HFFc6 (cell line): Measurements from ENCODE around the gene HOXA3. TPM values are rescaled to one million over a fixed set of nuclear protein-coding genes. Genes with fewer than 3 reads are reported as not detected.
A peak's percentile ranks its signal among the peaks of the same experiment; 100 is the strongest.

ENCODE experiments used
- DNase-seq: peaks from one replicate; pipeline ENCODE4 v3.0.0-alpha.2; 2018
- H3K27ac Mint-ChIP-seq: 2 replicates; pipeline ENCODE4 v1.8.0; 2020; ENCODE audit warnings: mild to moderate bottlenecking, mixed read lengths
- H3K27me3 Mint-ChIP-seq: 2 replicates; pipeline ENCODE4 v1.8.0; 2021; ENCODE audit warnings: mild to moderate bottlenecking, moderate library complexity, mixed read lengths; ENCODE audit not compliant: insufficient read depth
- H3K36me3 Mint-ChIP-seq: 2 replicates; pipeline ENCODE4 v1.8.0; 2021; ENCODE audit warnings: low read depth, mixed read lengths
- H3K4me1 Mint-ChIP-seq: 2 replicates; pipeline ENCODE4 v1.8.0; 2020; ENCODE audit warnings: low read depth, mixed read lengths
- H3K4me3 Mint-ChIP-seq: 2 replicates; pipeline ENCODE4 v1.8.0; 2020; ENCODE audit warnings: mild to moderate bottlenecking, moderate library complexity, mixed read lengths
- H3K9me3 Mint-ChIP-seq: 2 replicates; pipeline ENCODE4 v1.8.0; 2020; ENCODE audit warnings: mild to moderate bottlenecking, mixed read lengths
- CTCF ChIP-seq: fragments of 200-600 bp; sonication (generic); IDR thresholded peaks from 2 replicates; pipeline ENCODE4 v1.5.0; 2021; ENCODE audit warnings: antibody characterized with exemption, mild to moderate bottlenecking
- total RNA-seq, 6 experiments: library from RNA; stranded (reverse); fragmentation: NEBNext Ultra II Directional; extraction: Animal tissue kit (Norgen Biotek cat#: 25700); gene quantifications; 2 replicates in 1 of 6; 3 replicates in 5 of 6; pipeline ENCODE4 v1.2.3, GENCODE V29; 2021

The HOXA3 gene
- total RNA-seq, 6 experiments from 2014 or later = 0.33 to 1.9 (median 1.1) TPM

- no peak overlapping the region for H3K4me3 Mint-ChIP-seq
- DNase-seq = no peak
- no peak for TF ChIP-seq CTCF
- H3K9me3 Mint-ChIP-seq = no peaks in the 10 kb centered on the region
- peaks cover 34% of the 10 kb centered on the region for H3K4me1 Mint-ChIP-seq
- H3K27ac Mint-ChIP-seq = no peak overlapping the region
- H3K36me3 Mint-ChIP-seq = peaks cover 13% of the 10 kb centered on the region
- peaks cover 23% of the 10 kb centered on the region for H3K27me3 Mint-ChIP-seq
These were observed 43.8 kb downstream of the HOXA3 start for GRCh38 chr7:27108390-27109127.

- H3K4me1 Mint-ChIP-seq = peaks cover 42% of the 10 kb centered on the region
- H3K27me3 Mint-ChIP-seq = peaks cover 31% of the 10 kb centered on the region
- H3K9me3 Mint-ChIP-seq = no peaks in the 10 kb centered on the region
- H3K36me3 Mint-ChIP-seq = peaks cover 14% of the 10 kb centered on the region
- no peak for TF ChIP-seq CTCF
- no peak overlapping the region for H3K4me3 Mint-ChIP-seq
- no peak for DNase-seq
- no peak overlapping the region for H3K27ac Mint-ChIP-seq
These were observed 44.7 kb downstream of the HOXA3 start for GRCh38 chr7:27107391-27108381.

GRCh38 chr7:27106901-27107240, 45.5 kb downstream of the HOXA3 start:
- H3K36me3 Mint-ChIP-seq = peaks cover 14% of the 10 kb centered on the region
- DNase-seq = no peak
- peak overlapping the region; percentile 24; the same call in 1 of the 2 replicates for H3K4me3 Mint-ChIP-seq
- no peaks in the 10 kb centered on the region for H3K9me3 Mint-ChIP-seq
- H3K27me3 Mint-ChIP-seq = peaks cover 37% of the 10 kb centered on the region
- TF ChIP-seq CTCF = no peak
- H3K27ac Mint-ChIP-seq = no peak overlapping the region
- H3K4me1 Mint-ChIP-seq = peaks cover 43% of the 10 kb centered on the region

- Mint-ChIP-seq H3K4me1 (peaks cover 38% of the 10 kb centered on the region), H3K9me3 (no peaks in the 10 kb centered on the region), H3K27me3 (peaks cover 42% of the 10 kb centered on the region), H3K4me3 (peak overlapping the region; percentile 43; the same call in 1 of the 2 replicates), H3K27ac (no peak overlapping the region), H3K36me3 (peaks cover 19% of the 10 kb centered on the region)
- DNase-seq = no peak
- TF ChIP-seq CTCF = no peak
These were observed 46.0 kb downstream of the HOXA3 start for GRCh38 chr7:27106181-27106900.

GRCh38 chr7:27105301-27106031, 46.9 kb downstream of the HOXA3 start:
- TF ChIP-seq CTCF = no peak
- Mint-ChIP-seq H3K27ac (no peak overlapping the region), H3K27me3 (peaks cover 44% of the 10 kb centered on the region), H3K4me1 (peaks cover 29% of the 10 kb centered on the region), H3K4me3 (no peak overlapping the region), H3K36me3 (peaks cover 27% of the 10 kb centered on the region), H3K9me3 (no peaks in the 10 kb centered on the region)
- no peak for DNase-seq
